CD14-positive monocyte (primary cell): ENCODE data around the gene S100P. TPM values are rescaled to one million over a fixed set of nuclear protein-coding genes. Genes with fewer than 3 reads are reported as not detected.

Experiments
- DNase-seq, 3 donors: peaks; one replicate each; pipeline ENCODE4 v3.0.0-alpha.2; 2011 to 2022
- H2AFZ ChIP-seq: 2 replicates; pipeline ENCODE4 v1.6.0; 2012; ENCODE audit warnings: mild to moderate bottlenecking, low read depth, low read length, inconsistent platforms; ENCODE audit not compliant: insufficient read depth, poor library complexity, severe bottlenecking
- H3K27ac ChIP-seq, 2 donors: 1 replicate in 1 of 2; 2 replicates in 1 of 2; pipeline ENCODE4 v1.5.1; 2012 to 2013; ENCODE audit warnings: low read length in 2 of 2, control low read depth in 1 of 2, inconsistent platforms in 1 of 2, low read depth in 1 of 2, mild to moderate bottlenecking in 1 of 2
- H3K27me3 ChIP-seq, 2 donors: one replicate each; pipeline versions ENCODE4 v1.6.0 to v1.6.1; 2011 to 2013; ENCODE audit warnings: low read length in 2 of 2; ENCODE audit not compliant: control insufficient read depth in 2 of 2, insufficient read depth in 2 of 2
- H3K36me3 ChIP-seq, 2 donors: replicated peaks in 1 of 2; 1 replicate in 1 of 2; 2 replicates in 1 of 2; pipeline versions ENCODE4 v1.5.1 to v1.6.1; 2012 to 2013; ENCODE audit warnings: low read length in 2 of 2, control low read depth in 1 of 2, inconsistent platforms in 1 of 2, mild to moderate bottlenecking in 1 of 2; ENCODE audit not compliant: insufficient read depth in 2 of 2, control insufficient read depth in 1 of 2
- H3K4me1 ChIP-seq, 2 donors: 1 replicate in 1 of 2; 2 replicates in 1 of 2; pipeline versions ENCODE4 v1.5.1 to v1.6.1; 2012 to 2013; ENCODE audit warnings: low read length in 2 of 2, control low read depth in 1 of 2, inconsistent platforms in 1 of 2, mild to moderate bottlenecking in 1 of 2, moderate library complexity in 1 of 2; ENCODE audit not compliant: insufficient read depth in 2 of 2, control insufficient read depth in 1 of 2
- H3K4me2 ChIP-seq: replicated peaks from 2 replicates; pipeline ENCODE3; 2012; ENCODE audit warnings: low read length, moderate library complexity, mild to moderate bottlenecking; ENCODE audit not compliant: poor library complexity, severe bottlenecking; ENCODE audit errors: extremely low read depth
- H3K4me3 ChIP-seq, 3 experiments: fragments of 200-600 bp in 1 of 3; sonication (generic) in 1 of 3; replicated peaks in 1 of 3; 1 replicate in 2 of 3; 2 replicates in 1 of 3; pipeline ENCODE4 v1.5.1; 2011 to 2013; ENCODE audit warnings: low read length in 3 of 3, mild to moderate bottlenecking in 3 of 3, control low read depth in 2 of 3, low read depth in 2 of 3, inconsistent platforms in 1 of 3, moderate library complexity in 1 of 3
- H3K79me2 ChIP-seq: 2 replicates; pipeline ENCODE4 v1.6.0; 2012; ENCODE audit warnings: mild to moderate bottlenecking, control low read depth, inconsistent platforms, low read length, moderate library complexity; ENCODE audit not compliant: insufficient read depth
- H3K9ac ChIP-seq: 2 replicates; pipeline ENCODE4 v1.6.0; 2017; ENCODE audit warnings: low read length, mild to moderate bottlenecking; ENCODE audit not compliant: insufficient read depth, poor library complexity, severe bottlenecking
- H3K9me3 ChIP-seq, 2 donors: replicated peaks in 1 of 2; 1 replicate in 1 of 2; 2 replicates in 1 of 2; pipeline versions ENCODE4 v1.5.1 to v1.6.1; 2012 to 2013; ENCODE audit warnings: low read length in 2 of 2, control low read depth in 1 of 2; ENCODE audit not compliant: control insufficient read depth in 1 of 2, insufficient read depth in 1 of 2
- H4K20me1 ChIP-seq: 2 replicates; pipeline ENCODE4 v1.6.0; 2012; ENCODE audit warnings: mild to moderate bottlenecking, low read length, control low read depth, moderate library complexity; ENCODE audit not compliant: insufficient read depth
- H3K27ac Mint-ChIP-seq, 7 donors: one replicate each; pipeline ENCODE4 v1.8.0; 2020; ENCODE audit warnings: mild to moderate bottlenecking in 7 of 7, mixed read lengths in 7 of 7, moderate library complexity in 6 of 7, inconsistent platforms in 2 of 7
- H3K27me3 Mint-ChIP-seq, 3 donors: one replicate each; pipeline ENCODE4 v1.8.0; 2021 to 2022; ENCODE audit warnings: low read depth in 3 of 3, mild to moderate bottlenecking in 3 of 3, mixed read lengths in 3 of 3, moderate library complexity in 3 of 3, inconsistent platforms in 1 of 3
- H3K36me3 Mint-ChIP-seq, 2 donors: one replicate each; pipeline ENCODE4 v1.8.0; 2020; ENCODE audit warnings: mixed read lengths in 2 of 2, inconsistent platforms in 1 of 2, mild to moderate bottlenecking in 1 of 2
- H3K4me1 Mint-ChIP-seq: one replicate; pipeline ENCODE4 v1.8.0; 2020; ENCODE audit warnings: mild to moderate bottlenecking, mixed read lengths
- H3K4me3 Mint-ChIP-seq, 2 donors: one replicate each; pipeline ENCODE4 v1.8.0; 2020; ENCODE audit warnings: mild to moderate bottlenecking in 2 of 2, mixed read lengths in 2 of 2, moderate library complexity in 1 of 2
- H3K9me3 Mint-ChIP-seq, 7 donors: one replicate each; pipeline ENCODE4 v1.8.0; 2020 to 2022; ENCODE audit warnings: mixed read lengths in 7 of 7, mild to moderate bottlenecking in 6 of 7, moderate library complexity in 6 of 7, inconsistent platforms in 2 of 7
- CTCF ChIP-seq: fragments of 200-600 bp; IDR thresholded peaks from one replicate; pipeline ENCODE4 v1.8.0; 2022; ENCODE audit warnings: antibody characterized with exemption, mild to moderate bottlenecking
- WGBS: methylation state at CpG from one replicate; pipeline ENCODE4 v1.1.5; 2013; ENCODE audit warnings: missing lambda C conversion rate; ENCODE audit not compliant: insufficient coverage; 5-methylcytosine and 5-hydroxymethylcytosine counted together
- intact Hi-C, 2 donors: fragments of 100-400 bp; cut with micrococcal nuclease; formaldehyde crosslinking; loops; one replicate each; pipeline versions ENCODE4 v1.15.0 to v1.15.1; 2023
- polyA plus RNA-seq, 3 donors: library from polyadenylated mRNA; depleted of rRNA in 1 of 3; unstranded in 2 of 3; stranded (reverse) in 1 of 3; fragments of 300-500 nt in 2 of 3; fragments of >200 nt in 1 of 3; fragmentation: Illumina TruSeq in 2 of 3; gene quantifications; 1 replicate in 2 of 3; 2 replicates in 1 of 3; pipeline ENCODE4 v1.2.3, GENCODE V29; 2012 to 2021

S100P gene
- polyA plus RNA-seq, 3 donors: 13.6 to 71.2 (median 29.3) TPM

- no peak overlapping the region for H3K4me3 Mint-ChIP-seq
- intact Hi-C loops: no loop called here
- Histone ChIP-seq H3K9ac (no peak overlapping the region), H4K20me1 (no peaks in the 10 kb centered on the region), H3K4me1 (peaks cover 17 to 26% of the 10 kb centered on the region in 2 donors), H3K4me2 (no peak overlapping the region), H3K4me3 (no peak overlapping the region), H3K36me3 (no peaks in the 10 kb centered on the region), H3K27ac (no peak overlapping the region), H3K9me3 (no peaks in the 10 kb centered on the region), H2AFZ (no peak overlapping the region), H3K79me2 (no peaks in the 10 kb centered on the region), H3K27me3 (no peaks in the 10 kb centered on the region)
- H3K27ac Mint-ChIP-seq: no peak overlapping the region
- peaks cover 0 to 9% (median 5%) of the 10 kb centered on the region in 3 donors for H3K27me3 Mint-ChIP-seq
- WGBS: 61% methylated on average over 3 of the region's 4 CpGs
- peaks cover 1 to 10% (median 4%) of the 10 kb centered on the region in 7 donors for H3K9me3 Mint-ChIP-seq
- H3K4me1 Mint-ChIP-seq: peaks cover 34% of the 10 kb centered on the region
- no peaks in the 10 kb centered on the region for H3K36me3 Mint-ChIP-seq
- no peak for TF ChIP-seq CTCF
- no peak for DNase-seq
Measured at GRCh38 chr4:6686104-6686787, 7.4 kb upstream of the S100P start.

- Histone ChIP-seq H3K27me3 (no peaks in the 10 kb centered on the region), H3K9me3 (no peaks in the 10 kb centered on the region), H3K36me3 (no peaks in the 10 kb centered on the region), H3K4me3 (no peak overlapping the region), H2AFZ (peak overlapping the region; percentile 75), H3K9ac (no peak overlapping the region), H4K20me1 (no peaks in the 10 kb centered on the region), H3K4me1 (peaks cover 14 to 28% of the 10 kb centered on the region in 2 donors), H3K4me2 (peak overlapping the region; percentile 22), H3K27ac (no peak overlapping the region), H3K79me2 (no peaks in the 10 kb centered on the region)
- DNase-seq: no peak
- intact Hi-C loops: no loop called here
- no peak for TF ChIP-seq CTCF
- Mint-ChIP-seq H3K4me1 (peaks cover 35% of the 10 kb centered on the region), H3K27ac (peak overlapping the region in 1 of 7 donors; percentile 53), H3K9me3 (peaks cover 1 to 10% (median 4%) of the 10 kb centered on the region in 7 donors), H3K36me3 (no peaks in the 10 kb centered on the region), H3K4me3 (no peak overlapping the region), H3K27me3 (peaks cover 0 to 9% (median 5%) of the 10 kb centered on the region in 3 donors)
- 88% methylated on average over 17 of the region's 24 CpGs for WGBS
Measured at GRCh38 chr4:6687947-6688878, 5.5 kb upstream of the S100P start.
